Liver (tissue), 9 donors: ENCODE measurements around the gene ST3GAL3. TPM values are rescaled to one million over a fixed set of nuclear protein-coding genes. Genes with fewer than 3 reads are reported as not detected.
"Not testable (repeated sequence)": the region's sequence is repeated elsewhere in the genome, so short reads cannot be mapped to it uniquely, and the experiment has no call there.

Source experiments
- DNase-seq: peaks from one replicate; pipeline ENCODE4 v3.0.0-alpha.2; 2017; ENCODE audit warnings: low spot score
- H3K27ac ChIP-seq, 2 donors: one replicate each; pipeline ENCODE4 v1.7.0; 2013; ENCODE audit warnings: inconsistent platforms in 2 of 2, low read length in 2 of 2, control low read depth in 1 of 2, low read depth in 1 of 2, mild to moderate bottlenecking in 1 of 2
- H3K27me3 ChIP-seq, 4 donors: one replicate each; pipeline versions ENCODE4 v1.6.1 to v1.7.0; 2013; ENCODE audit warnings: low read length in 3 of 4, inconsistent platforms in 1 of 4, mild to moderate bottlenecking in 1 of 4, moderate library complexity in 1 of 4; ENCODE audit not compliant: control insufficient read depth in 4 of 4, insufficient read depth in 4 of 4
- H3K36me3 ChIP-seq, 4 donors: one replicate each; pipeline versions ENCODE4 v1.6.1 to v1.7.0; 2013; ENCODE audit warnings: low read length in 3 of 4, mild to moderate bottlenecking in 3 of 4, low read depth in 1 of 4, moderate library complexity in 1 of 4; ENCODE audit not compliant: control insufficient read depth in 4 of 4, insufficient read depth in 3 of 4
- H3K4me1 ChIP-seq, 4 donors: one replicate each; pipeline versions ENCODE4 v1.6.1 to v1.7.0; 2013; ENCODE audit warnings: low read length in 3 of 4, mild to moderate bottlenecking in 3 of 4, moderate library complexity in 1 of 4; ENCODE audit not compliant: control insufficient read depth in 4 of 4, insufficient read depth in 4 of 4
- H3K4me3 ChIP-seq, 3 donors: one replicate each; pipeline versions ENCODE4 v1.6.1 to v1.7.0; 2013; ENCODE audit warnings: low read length in 3 of 3, control low read depth in 1 of 3, low read depth in 1 of 3, mild to moderate bottlenecking in 1 of 3
- H3K9ac ChIP-seq, 2 donors: one replicate each; pipeline ENCODE4 v1.7.0; 2013; ENCODE audit warnings: low read length in 2 of 2, mild to moderate bottlenecking in 2 of 2, moderate library complexity in 2 of 2, control low read depth in 1 of 2, low read depth in 1 of 2
- H3K9me3 ChIP-seq, 4 donors: one replicate each; pipeline versions ENCODE4 v1.6.1 to v1.7.0; 2013; ENCODE audit warnings: low read length in 3 of 4; ENCODE audit not compliant: control insufficient read depth in 4 of 4
- EGR1 ChIP-seq, 2 donors: IDR thresholded peaks; 2 replicates each; pipeline ENCODE4 v1.6.1; 2016 to 2018; ENCODE audit warnings: antibody characterized with exemption in 2 of 2, low read depth in 2 of 2
- FOXA2 ChIP-seq: IDR thresholded peaks from 2 replicates; pipeline ENCODE4 v1.6.1; 2016; ENCODE audit warnings: antibody characterized with exemption
- GABPA ChIP-seq, 2 donors: IDR thresholded peaks in 1 of 2; conservative IDR thresholded peaks in 1 of 2; 2 replicates each; pipeline ENCODE4 v1.6.1; 2016; ENCODE audit warnings: antibody characterized with exemption in 2 of 2, mild to moderate bottlenecking in 1 of 2, moderate library complexity in 1 of 2
- HNF4A ChIP-seq, 2 donors: conservative IDR thresholded peaks; 2 replicates each; pipeline ENCODE4 v1.6.1; 2016; ENCODE audit warnings: antibody characterized with exemption in 2 of 2, mild to moderate bottlenecking in 2 of 2
- HNF4G ChIP-seq: IDR thresholded peaks from 2 replicates; pipeline ENCODE4 v1.6.1; 2016; ENCODE audit warnings: antibody characterized with exemption
- JUND ChIP-seq, 2 donors: IDR thresholded peaks; 2 replicates each; pipeline ENCODE4 v1.6.1; 2016; ENCODE audit warnings: antibody characterized with exemption in 2 of 2
- NR2F2 ChIP-seq: IDR thresholded peaks from 2 replicates; pipeline ENCODE4 v1.6.1; 2016; ENCODE audit warnings: antibody characterized with exemption
- RAD21 ChIP-seq, 2 donors: IDR thresholded peaks; 2 replicates each; pipeline ENCODE4 v1.6.1; 2016; ENCODE audit warnings: antibody characterized with exemption in 2 of 2, mild to moderate bottlenecking in 2 of 2
- RXRA ChIP-seq, 2 donors: IDR thresholded peaks; 2 replicates each; pipeline ENCODE4 v1.6.1; 2017 to 2018; ENCODE audit warnings: antibody characterized with exemption in 2 of 2, mild to moderate bottlenecking in 1 of 2
- SP1 ChIP-seq: IDR thresholded peaks from 2 replicates; pipeline ENCODE4 v1.6.1; 2018; ENCODE audit warnings: antibody characterized with exemption, mild to moderate bottlenecking
- YY1 ChIP-seq: IDR thresholded peaks from 2 replicates; pipeline ENCODE4 v1.6.1; 2016; ENCODE audit warnings: antibody characterized with exemption, mild to moderate bottlenecking
- WGBS: extraction: QIAGEN DNeasy Blood & Tissue Kit; methylation state at CpG from one replicate; pipeline ENCODE4 v1.1.7; 2013; 5-methylcytosine and 5-hydroxymethylcytosine counted together
- polyA plus RNA-seq, 2 donors: library from polyadenylated mRNA; stranded (reverse) in 1 of 2; unstranded in 1 of 2; fragments of 200-250 nt in 1 of 2; fragments of >200 nt in 1 of 2; fragmentation: Nextera tagmentation in 1 of 2; extraction: Ambion mirVana in 1 of 2; gene quantifications; one replicate each; pipeline versions ENCODE4 v1.2.1 to v1.2.3, GENCODE V29; 2013 to 2015
- total RNA-seq, 2 donors: library from RNA; depleted of rRNA; stranded (reverse); fragments of >200 nt; gene quantifications; one replicate each; pipeline ENCODE4 v1.2.3, GENCODE V29; 2014
- TF ChIP-seq, protein P1 (sequence below): IDR thresholded peaks from 2 replicates; pipeline ENCODE4 v1.6.1; 2016; ENCODE audit warnings: antibody characterized with exemption, mild to moderate bottlenecking
- TF ChIP-seq, protein P2 (sequence below): IDR thresholded peaks from 2 replicates; pipeline ENCODE4 v1.6.1; 2016; ENCODE audit warnings: antibody characterized with exemption
- TF ChIP-seq, protein P3 (sequence below): IDR thresholded peaks from 2 replicates; pipeline ENCODE4 v1.6.1; 2016; ENCODE audit warnings: antibody characterized with exemption
- donor health status: healthy.
- donor health status: healthy.
- donor health status: healthy.
- donor health status: healthy.
- donor health status: healthy.

ST3GAL3 gene
- total and polyA plus RNA-seq, 4 donors = 4.9 to 11.4 (median 8.1) TPM

DNA sequence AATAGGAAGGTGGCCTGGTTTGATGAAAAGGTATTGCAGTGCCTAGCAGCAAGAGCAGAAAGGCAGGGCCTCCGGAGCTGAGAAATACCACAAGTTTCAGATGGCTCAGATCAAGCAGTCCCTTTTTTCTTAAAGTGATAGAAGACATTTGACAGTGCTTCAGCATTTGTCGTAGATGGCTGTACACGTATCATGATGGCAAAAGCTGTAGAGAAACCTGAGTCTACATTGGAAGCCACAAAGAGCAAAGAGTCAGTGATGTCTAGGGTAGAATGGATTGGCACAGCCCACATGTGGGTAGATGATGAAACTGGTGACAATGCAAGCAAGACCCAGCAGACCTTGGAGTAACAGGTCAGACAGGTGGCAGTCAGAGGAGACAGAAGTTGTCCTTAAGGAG, 124.9 kb downstream of the ST3GAL3 start:
- DNase-seq = no peak
- Histone ChIP-seq H3K9ac (no peak overlapping the region), H3K27ac (no peak overlapping the region), H3K4me3 (no peak overlapping the region), H3K27me3 (no peaks in the 10 kb centered on the region), H3K4me1 (peaks cover 0 to 6% (median 2%) of the 10 kb centered on the region in 4 donors), H3K36me3 (peaks cover 0 to 3% (median 0%) of the 10 kb centered on the region in 4 donors), H3K9me3 (no peaks in the 10 kb centered on the region)
- TF ChIP-seq JUND (IDR thresholded peaks at IDR 0.05) (no peak), GABPA (IDR thresholded peaks at IDR 0.05 in 1 of 2, conservative IDR thresholded peaks at IDR 0.05 in 1 of 2) (no peak), YY1 (no peak)
- 84% methylated on average over 3 of the region's 3 CpGs for WGBS

DNA sequence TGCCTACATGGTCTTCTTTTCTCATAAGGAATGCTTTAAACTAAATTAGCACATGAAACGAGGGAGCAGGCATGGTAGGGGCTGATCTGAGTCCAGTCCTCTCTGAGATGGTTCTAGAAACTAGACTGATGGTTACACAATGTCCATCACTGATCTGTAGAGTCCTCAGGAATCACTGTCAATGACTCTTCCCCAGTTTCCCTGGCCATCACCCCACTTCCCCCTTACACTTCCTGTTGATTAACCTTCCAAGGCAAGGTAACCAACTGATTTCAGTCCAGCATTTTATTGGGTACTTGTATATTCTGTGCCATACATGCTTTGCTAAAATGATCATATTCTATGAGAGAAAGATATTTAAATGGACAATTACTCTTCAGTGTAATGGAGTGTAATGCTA, 125.7 kb downstream of the ST3GAL3 start:
- no peak overlapping the region for H3K9ac ChIP-seq
- H3K36me3 ChIP-seq = peaks cover 0 to 3% (median 0%) of the 10 kb centered on the region in 4 donors
- no peak for DNase-seq
- TF ChIP-seq RAD21 (IDR thresholded peaks at IDR 0.05) = no peak
- no peak for TF ChIP-seq YY1
- TF ChIP-seq NR2F2 = no peak
- TF ChIP-seq HNF4A (conservative IDR thresholded peaks at IDR 0.05) = no peak
- TF ChIP-seq, protein P1, sequence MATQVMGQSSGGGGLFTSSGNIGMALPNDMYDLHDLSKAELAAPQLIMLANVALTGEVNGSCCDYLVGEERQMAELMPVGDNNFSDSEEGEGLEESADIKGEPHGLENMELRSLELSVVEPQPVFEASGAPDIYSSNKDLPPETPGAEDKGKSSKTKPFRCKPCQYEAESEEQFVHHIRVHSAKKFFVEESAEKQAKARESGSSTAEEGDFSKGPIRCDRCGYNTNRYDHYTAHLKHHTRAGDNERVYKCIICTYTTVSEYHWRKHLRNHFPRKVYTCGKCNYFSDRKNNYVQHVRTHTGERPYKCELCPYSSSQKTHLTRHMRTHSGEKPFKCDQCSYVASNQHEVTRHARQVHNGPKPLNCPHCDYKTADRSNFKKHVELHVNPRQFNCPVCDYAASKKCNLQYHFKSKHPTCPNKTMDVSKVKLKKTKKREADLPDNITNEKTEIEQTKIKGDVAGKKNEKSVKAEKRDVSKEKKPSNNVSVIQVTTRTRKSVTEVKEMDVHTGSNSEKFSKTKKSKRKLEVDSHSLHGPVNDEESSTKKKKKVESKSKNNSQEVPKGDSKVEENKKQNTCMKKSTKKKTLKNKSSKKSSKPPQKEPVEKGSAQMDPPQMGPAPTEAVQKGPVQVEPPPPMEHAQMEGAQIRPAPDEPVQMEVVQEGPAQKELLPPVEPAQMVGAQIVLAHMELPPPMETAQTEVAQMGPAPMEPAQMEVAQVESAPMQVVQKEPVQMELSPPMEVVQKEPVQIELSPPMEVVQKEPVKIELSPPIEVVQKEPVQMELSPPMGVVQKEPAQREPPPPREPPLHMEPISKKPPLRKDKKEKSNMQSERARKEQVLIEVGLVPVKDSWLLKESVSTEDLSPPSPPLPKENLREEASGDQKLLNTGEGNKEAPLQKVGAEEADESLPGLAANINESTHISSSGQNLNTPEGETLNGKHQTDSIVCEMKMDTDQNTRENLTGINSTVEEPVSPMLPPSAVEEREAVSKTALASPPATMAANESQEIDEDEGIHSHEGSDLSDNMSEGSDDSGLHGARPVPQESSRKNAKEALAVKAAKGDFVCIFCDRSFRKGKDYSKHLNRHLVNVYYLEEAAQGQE = no peak
- TF ChIP-seq GABPA (IDR thresholded peaks at IDR 0.05 in 1 of 2, conservative IDR thresholded peaks at IDR 0.05 in 1 of 2) = no peak
- no peak for TF ChIP-seq FOXA2
- no peak for TF ChIP-seq HNF4G
- TF ChIP-seq SP1 = no peak
- TF ChIP-seq, protein P2, sequence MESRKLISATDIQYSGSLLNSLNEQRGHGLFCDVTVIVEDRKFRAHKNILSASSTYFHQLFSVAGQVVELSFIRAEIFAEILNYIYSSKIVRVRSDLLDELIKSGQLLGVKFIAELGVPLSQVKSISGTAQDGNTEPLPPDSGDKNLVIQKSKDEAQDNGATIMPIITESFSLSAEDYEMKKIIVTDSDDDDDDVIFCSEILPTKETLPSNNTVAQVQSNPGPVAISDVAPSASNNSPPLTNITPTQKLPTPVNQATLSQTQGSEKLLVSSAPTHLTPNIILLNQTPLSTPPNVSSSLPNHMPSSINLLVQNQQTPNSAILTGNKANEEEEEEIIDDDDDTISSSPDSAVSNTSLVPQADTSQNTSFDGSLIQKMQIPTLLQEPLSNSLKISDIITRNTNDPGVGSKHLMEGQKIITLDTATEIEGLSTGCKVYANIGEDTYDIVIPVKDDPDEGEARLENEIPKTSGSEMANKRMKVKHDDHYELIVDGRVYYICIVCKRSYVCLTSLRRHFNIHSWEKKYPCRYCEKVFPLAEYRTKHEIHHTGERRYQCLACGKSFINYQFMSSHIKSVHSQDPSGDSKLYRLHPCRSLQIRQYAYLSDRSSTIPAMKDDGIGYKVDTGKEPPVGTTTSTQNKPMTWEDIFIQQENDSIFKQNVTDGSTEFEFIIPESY = no peak
- TF ChIP-seq EGR1 (IDR thresholded peaks at IDR 0.05; ENCODE audit: low read depth in 2 of 2) = no peak
- TF ChIP-seq, protein P3, sequence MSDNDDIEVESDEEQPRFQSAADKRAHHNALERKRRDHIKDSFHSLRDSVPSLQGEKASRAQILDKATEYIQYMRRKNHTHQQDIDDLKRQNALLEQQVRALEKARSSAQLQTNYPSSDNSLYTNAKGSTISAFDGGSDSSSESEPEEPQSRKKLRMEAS = no peak
- TF ChIP-seq RXRA (IDR thresholded peaks at IDR 0.05) = no peak
- H3K27ac ChIP-seq = no peak overlapping the region
- H3K27me3 ChIP-seq = no peaks in the 10 kb centered on the region
- 90% methylated on average over 1 of the region's 1 CpG for WGBS
- H3K4me1 ChIP-seq = peaks cover 0 to 6% (median 2%) of the 10 kb centered on the region in 4 donors
- no peak overlapping the region for H3K4me3 ChIP-seq
- no peaks in the 10 kb centered on the region for H3K9me3 ChIP-seq

DNA sequence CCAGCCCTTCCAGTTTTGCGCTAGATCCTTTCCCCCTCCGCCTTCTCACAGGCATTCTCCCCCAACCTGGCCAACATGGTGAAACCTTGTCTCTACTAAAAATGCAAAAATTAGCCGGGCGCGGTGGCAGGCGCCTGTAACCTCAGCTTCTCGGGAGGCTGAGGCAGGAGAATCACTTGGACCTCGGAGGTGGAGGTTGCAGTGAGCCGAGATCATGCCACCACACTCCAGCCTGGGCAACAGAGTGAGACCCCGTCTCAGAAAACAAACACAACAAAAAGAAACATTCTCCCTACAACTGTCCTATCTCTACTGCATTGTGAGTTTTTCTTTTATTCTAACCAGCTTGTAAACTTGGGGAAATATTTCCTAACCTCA, 126.6 kb downstream of the ST3GAL3 start:
- not testable (repeated sequence) for H3K27ac ChIP-seq, DNase-seq, H3K9me3 ChIP-seq, H3K4me1 ChIP-seq, H3K9ac ChIP-seq, H3K27me3 ChIP-seq, H3K4me3 ChIP-seq, H3K36me3 ChIP-seq
- WGBS = 82% methylated on average over 10 of the region's 10 CpGs
